Measurements from ENCODE around the gene MYO5A.
A peak's percentile ranks its signal among the peaks of the same experiment; 100 is the strongest.

The MYO5A gene

GRCh38 chr15:52337198-52337853 is 191.4 kb downstream of the MYO5A start:
- DNase-seq (ENCODE audit: low read depth in 2 of 3, low spot score in 1 of 3): no peak

- no peak for DNase-seq (ENCODE audit: low read depth in 2 of 3, low spot score in 1 of 3)
These were observed 192.2 kb downstream of the MYO5A start for GRCh38 chr15:52336529-52336928.

- no peak for DNase-seq (ENCODE audit: low read depth in 2 of 3, low spot score in 1 of 3)
These were observed 194.1 kb downstream of the MYO5A start for GRCh38 chr15:52334491-52335160.

- DNase-seq (ENCODE audit: low read depth in 2 of 3, low spot score in 1 of 3): peak; percentile 20 to 31 (median 23)
These were observed 197.0 kb downstream of the MYO5A start for GRCh38 chr15:52331490-52332240.

- no peak for DNase-seq (ENCODE audit: low read depth in 2 of 3, low spot score in 1 of 3)
These were observed 198.7 kb downstream of the MYO5A start for GRCh38 chr15:52329987-52330386.

- DNase-seq (ENCODE audit: low read depth in 2 of 3, low spot score in 1 of 3): no peak
These were observed 199.5 kb downstream of the MYO5A start for GRCh38 chr15:52329150-52329549.

- DNase-seq (ENCODE audit: low read depth in 2 of 3, low spot score in 1 of 3): no peak
These were observed 200.0 kb downstream of the MYO5A start for GRCh38 chr15:52328680-52329079.

- DNase-seq (ENCODE audit: low read depth in 2 of 3, low spot score in 1 of 3): no peak
These were observed 201.9 kb downstream of the MYO5A start for GRCh38 chr15:52326756-52327155.

- no peak for DNase-seq (ENCODE audit: low read depth in 2 of 3, low spot score in 1 of 3)
These were observed 204.6 kb downstream of the MYO5A start for GRCh38 chr15:52324109-52324508.

GRCh38 chr15:52318729-52319500 is 209.8 kb downstream of the MYO5A start:
- DNase-seq (ENCODE audit: low read depth in 2 of 3, low spot score in 1 of 3): no peak

GRCh38 chr15:52317688-52318087 is 211.0 kb downstream of the MYO5A start:
- DNase-seq (ENCODE audit: low read depth in 2 of 3, low spot score in 1 of 3): no peak

- no peak for DNase-seq (ENCODE audit: low read depth in 2 of 3, low spot score in 1 of 3)
These were observed 211.7 kb downstream of the MYO5A start for GRCh38 chr15:52317022-52317421.

- DNase-seq (ENCODE audit: low read depth in 2 of 3, low spot score in 1 of 3): no peak
These were observed 219.5 kb downstream of the MYO5A start for GRCh38 chr15:52309154-52309548.

GRCh38 chr15:52308446-52309153 is 220.1 kb downstream of the MYO5A start:
- no peak for DNase-seq (ENCODE audit: low read depth in 2 of 3, low spot score in 1 of 3)

- DNase-seq (ENCODE audit: low read depth in 2 of 3, low spot score in 1 of 3): no peak
These were observed 220.8 kb downstream of the MYO5A start for GRCh38 chr15:52307847-52308246.

GRCh38 chr15:52306270-52306669 is 222.4 kb downstream of the MYO5A start:
- no peak for DNase-seq (ENCODE audit: low read depth in 2 of 3, low spot score in 1 of 3)

- DNase-seq (ENCODE audit: low read depth in 2 of 3, low spot score in 1 of 3): no peak
These were observed 225.4 kb downstream of the MYO5A start for GRCh38 chr15:52303093-52303772.

- DNase-seq (ENCODE audit: low read depth in 2 of 3, low spot score in 1 of 3): no peak
These were observed 227.3 kb downstream of the MYO5A start for GRCh38 chr15:52301265-52301847.

GRCh38 chr15:52295421-52296001 is 233.2 kb downstream of the MYO5A start, which contains the start of gene MYO5C:
TSS of gene MYO5C (minus strand) at chr15:52295804. CDS start at chr15:52295636, 168 bp downstream.
- no peak for DNase-seq (ENCODE audit: low read depth in 2 of 3, low spot score in 1 of 3)

All from stimulated activated CD4-positive, alpha-beta T cell treated with anti-CD3 and anti-CD28 coated beads, Interleukin-12 subunit alpha, Interleukin-12 subunit beta, amount 100 ng/mL, for 48 hours (primary cell).